ENCODE data around the gene TIAM2. TPM values are rescaled to one million over a fixed set of nuclear protein-coding genes. Genes with fewer than 3 reads are reported as not detected.

TIAM2 gene
- total and polyA plus RNA-seq, 2 experiments from 2014 or later: 14.2 to 24.4 TPM

DNA sequence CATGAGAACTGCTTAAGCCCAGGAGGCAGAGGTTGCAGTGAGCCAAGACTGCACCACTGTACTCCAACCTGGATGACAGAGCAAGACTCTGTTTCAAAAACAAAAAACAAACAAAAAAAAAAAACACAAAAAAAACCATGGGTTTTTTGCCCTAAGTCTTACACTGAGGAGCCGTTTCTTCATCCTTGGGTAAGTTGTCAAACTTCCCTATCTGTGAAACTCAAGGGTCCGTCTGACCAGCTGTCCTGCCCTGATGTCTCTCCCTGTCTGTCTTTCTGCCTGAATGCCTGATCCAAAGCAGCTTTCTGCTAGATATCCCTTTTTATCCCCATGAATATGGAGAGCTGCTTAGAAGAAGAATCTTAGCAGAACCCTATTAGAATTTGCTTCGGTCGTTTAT, 227.4 kb downstream of the TIAM2 start:
- no peak overlapping the region for H3K27ac Mint-ChIP-seq
- Histone ChIP-seq H2AFZ (no peak overlapping the region), H3K27me3 (ENCODE audit: insufficient read depth) (no peaks in the 10 kb centered on the region), H3K9me2 (ENCODE audit: insufficient read depth) (no peaks in the 10 kb centered on the region), H3K36me3 (ENCODE audit: insufficient read depth) (no peaks in the 10 kb centered on the region), H3K4me3 (no peak overlapping the region), H3F3A (replicated peaks; ENCODE audit: low read depth) (no peaks in the 10 kb centered on the region), H4K20me1 (replicated peaks; ENCODE audit: insufficient read depth) (no peaks in the 10 kb centered on the region), H3K79me2 (replicated peaks; ENCODE audit: insufficient read depth) (no peaks in the 10 kb centered on the region), H3K4me2 (no peak overlapping the region), H3K27ac (ENCODE audit: low read depth) (no peak overlapping the region), H3K4me1 (ENCODE audit: insufficient read depth) (peaks cover 5% of the 10 kb centered on the region; the same call in 1 of the 2 replicates)
- peaks cover 7% of the 10 kb centered on the region for H3K36me3 Mint-ChIP-seq (ENCODE audit: low read depth)
- H3K9me3 Mint-ChIP-seq: no peaks in the 10 kb centered on the region
- H3K27me3 Mint-ChIP-seq (ENCODE audit: insufficient read depth, low read depth, poor library complexity): peaks cover 5% of the 10 kb centered on the region
- TF ChIP-seq POLR2AphosphoS5 (IDR thresholded peaks at IDR 0.05; ENCODE audit: low read depth): no peak
- no peak for TF ChIP-seq EZH2 (IDR thresholded peaks at IDR 0.05; ENCODE audit: low read depth, unreplicated experiment)
- TF ChIP-seq CREB1 (CRISPR knock-in tag; IDR thresholded peaks at IDR 0.05; ENCODE audit: low read depth): no peak
- no peak for TF ChIP-seq JUNB (IDR thresholded peaks at IDR 0.05; ENCODE audit: unreplicated experiment)
- TF ChIP-seq, protein P1, sequence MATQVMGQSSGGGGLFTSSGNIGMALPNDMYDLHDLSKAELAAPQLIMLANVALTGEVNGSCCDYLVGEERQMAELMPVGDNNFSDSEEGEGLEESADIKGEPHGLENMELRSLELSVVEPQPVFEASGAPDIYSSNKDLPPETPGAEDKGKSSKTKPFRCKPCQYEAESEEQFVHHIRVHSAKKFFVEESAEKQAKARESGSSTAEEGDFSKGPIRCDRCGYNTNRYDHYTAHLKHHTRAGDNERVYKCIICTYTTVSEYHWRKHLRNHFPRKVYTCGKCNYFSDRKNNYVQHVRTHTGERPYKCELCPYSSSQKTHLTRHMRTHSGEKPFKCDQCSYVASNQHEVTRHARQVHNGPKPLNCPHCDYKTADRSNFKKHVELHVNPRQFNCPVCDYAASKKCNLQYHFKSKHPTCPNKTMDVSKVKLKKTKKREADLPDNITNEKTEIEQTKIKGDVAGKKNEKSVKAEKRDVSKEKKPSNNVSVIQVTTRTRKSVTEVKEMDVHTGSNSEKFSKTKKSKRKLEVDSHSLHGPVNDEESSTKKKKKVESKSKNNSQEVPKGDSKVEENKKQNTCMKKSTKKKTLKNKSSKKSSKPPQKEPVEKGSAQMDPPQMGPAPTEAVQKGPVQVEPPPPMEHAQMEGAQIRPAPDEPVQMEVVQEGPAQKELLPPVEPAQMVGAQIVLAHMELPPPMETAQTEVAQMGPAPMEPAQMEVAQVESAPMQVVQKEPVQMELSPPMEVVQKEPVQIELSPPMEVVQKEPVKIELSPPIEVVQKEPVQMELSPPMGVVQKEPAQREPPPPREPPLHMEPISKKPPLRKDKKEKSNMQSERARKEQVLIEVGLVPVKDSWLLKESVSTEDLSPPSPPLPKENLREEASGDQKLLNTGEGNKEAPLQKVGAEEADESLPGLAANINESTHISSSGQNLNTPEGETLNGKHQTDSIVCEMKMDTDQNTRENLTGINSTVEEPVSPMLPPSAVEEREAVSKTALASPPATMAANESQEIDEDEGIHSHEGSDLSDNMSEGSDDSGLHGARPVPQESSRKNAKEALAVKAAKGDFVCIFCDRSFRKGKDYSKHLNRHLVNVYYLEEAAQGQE (IDR thresholded peaks at IDR 0.05; ENCODE audit: unreplicated experiment): no peak
- no peak for TF ChIP-seq NANOG (IDR thresholded peaks at IDR 0.05; ENCODE audit: borderline replicate concordance)
- no peak for TF ChIP-seq EZH2phosphoT487 (IDR thresholded peaks at IDR 0.05; ENCODE audit: unreplicated experiment)
- no peak for TF ChIP-seq ZNF114 (CRISPR knock-in tag; IDR thresholded peaks at IDR 0.05)
- TF ChIP-seq, protein P2, sequence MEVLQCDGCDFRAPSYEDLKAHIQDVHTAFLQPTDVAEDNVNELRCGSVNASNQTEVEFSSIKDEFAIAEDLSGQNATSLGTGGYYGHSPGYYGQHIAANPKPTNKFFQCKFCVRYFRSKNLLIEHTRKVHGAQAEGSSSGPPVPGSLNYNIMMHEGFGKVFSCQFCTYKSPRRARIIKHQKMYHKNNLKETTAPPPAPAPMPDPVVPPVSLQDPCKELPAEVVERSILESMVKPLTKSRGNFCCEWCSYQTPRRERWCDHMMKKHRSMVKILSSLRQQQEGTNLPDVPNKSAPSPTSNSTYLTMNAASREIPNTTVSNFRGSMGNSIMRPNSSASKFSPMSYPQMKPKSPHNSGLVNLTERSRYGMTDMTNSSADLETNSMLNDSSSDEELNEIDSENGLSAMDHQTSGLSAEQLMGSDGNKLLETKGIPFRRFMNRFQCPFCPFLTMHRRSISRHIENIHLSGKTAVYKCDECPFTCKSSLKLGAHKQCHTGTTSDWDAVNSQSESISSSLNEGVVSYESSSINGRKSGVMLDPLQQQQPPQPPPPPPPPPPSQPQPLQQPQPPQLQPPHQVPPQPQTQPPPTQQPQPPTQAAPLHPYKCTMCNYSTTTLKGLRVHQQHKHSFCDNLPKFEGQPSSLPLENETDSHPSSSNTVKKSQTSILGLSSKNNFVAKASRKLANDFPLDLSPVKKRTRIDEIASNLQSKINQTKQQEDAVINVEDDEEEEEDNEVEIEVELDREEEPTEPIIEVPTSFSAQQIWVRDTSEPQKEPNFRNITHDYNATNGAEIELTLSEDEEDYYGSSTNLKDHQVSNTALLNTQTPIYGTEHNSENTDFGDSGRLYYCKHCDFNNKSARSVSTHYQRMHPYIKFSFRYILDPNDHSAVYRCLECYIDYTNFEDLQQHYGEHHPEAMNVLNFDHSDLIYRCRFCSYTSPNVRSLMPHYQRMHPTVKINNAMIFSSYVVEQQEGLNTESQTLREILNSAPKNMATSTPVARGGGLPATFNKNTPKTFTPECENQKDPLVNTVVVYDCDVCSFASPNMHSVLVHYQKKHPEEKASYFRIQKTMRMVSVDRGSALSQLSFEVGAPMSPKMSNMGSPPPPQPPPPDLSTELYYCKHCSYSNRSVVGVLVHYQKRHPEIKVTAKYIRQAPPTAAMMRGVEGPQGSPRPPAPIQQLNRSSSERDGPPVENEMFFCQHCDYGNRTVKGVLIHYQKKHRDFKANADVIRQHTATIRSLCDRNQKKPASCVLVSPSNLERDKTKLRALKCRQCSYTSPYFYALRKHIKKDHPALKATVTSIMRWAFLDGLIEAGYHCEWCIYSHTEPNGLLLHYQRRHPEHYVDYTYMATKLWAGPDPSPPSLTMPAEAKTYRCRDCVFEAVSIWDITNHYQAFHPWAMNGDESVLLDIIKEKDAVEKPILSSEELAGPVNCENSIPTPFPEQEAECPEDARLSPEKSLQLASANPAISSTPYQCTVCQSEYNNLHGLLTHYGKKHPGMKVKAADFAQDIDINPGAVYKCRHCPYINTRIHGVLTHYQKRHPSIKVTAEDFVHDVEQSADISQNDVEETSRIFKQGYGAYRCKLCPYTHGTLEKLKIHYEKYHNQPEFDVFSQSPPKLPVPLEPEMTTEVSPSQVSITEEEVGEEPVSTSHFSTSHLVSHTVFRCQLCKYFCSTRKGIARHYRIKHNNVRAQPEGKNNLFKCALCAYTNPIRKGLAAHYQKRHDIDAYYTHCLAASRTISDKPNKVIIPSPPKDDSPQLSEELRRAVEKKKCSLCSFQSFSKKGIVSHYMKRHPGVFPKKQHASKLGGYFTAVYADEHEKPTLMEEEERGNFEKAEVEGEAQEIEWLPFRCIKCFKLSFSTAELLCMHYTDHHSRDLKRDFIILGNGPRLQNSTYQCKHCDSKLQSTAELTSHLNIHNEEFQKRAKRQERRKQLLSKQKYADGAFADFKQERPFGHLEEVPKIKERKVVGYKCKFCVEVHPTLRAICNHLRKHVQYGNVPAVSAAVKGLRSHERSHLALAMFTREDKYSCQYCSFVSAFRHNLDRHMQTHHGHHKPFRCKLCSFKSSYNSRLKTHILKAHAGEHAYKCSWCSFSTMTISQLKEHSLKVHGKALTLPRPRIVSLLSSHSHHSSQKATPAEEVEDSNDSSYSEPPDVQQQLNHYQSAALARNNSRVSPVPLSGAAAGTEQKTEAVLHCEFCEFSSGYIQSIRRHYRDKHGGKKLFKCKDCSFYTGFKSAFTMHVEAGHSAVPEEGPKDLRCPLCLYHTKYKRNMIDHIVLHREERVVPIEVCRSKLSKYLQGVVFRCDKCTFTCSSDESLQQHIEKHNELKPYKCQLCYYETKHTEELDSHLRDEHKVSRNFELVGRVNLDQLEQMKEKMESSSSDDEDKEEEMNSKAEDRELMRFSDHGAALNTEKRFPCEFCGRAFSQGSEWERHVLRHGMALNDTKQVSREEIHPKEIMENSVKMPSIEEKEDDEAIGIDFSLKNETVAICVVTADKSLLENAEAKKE (CRISPR knock-in tag; IDR thresholded peaks at IDR 0.05): no peak
- no peak for TF ChIP-seq ZNF331 (CRISPR knock-in tag; IDR thresholded peaks at IDR 0.05; ENCODE audit: low read depth)
- no peak for TF ChIP-seq STAT1 (IDR thresholded peaks at IDR 0.05; ENCODE audit: unreplicated experiment)
- TF ChIP-seq, protein P3, sequence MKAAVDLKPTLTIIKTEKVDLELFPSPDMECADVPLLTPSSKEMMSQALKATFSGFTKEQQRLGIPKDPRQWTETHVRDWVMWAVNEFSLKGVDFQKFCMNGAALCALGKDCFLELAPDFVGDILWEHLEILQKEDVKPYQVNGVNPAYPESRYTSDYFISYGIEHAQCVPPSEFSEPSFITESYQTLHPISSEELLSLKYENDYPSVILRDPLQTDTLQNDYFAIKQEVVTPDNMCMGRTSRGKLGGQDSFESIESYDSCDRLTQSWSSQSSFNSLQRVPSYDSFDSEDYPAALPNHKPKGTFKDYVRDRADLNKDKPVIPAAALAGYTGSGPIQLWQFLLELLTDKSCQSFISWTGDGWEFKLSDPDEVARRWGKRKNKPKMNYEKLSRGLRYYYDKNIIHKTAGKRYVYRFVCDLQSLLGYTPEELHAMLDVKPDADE (IDR thresholded peaks at IDR 0.05): no peak
- TF ChIP-seq, protein P4, sequence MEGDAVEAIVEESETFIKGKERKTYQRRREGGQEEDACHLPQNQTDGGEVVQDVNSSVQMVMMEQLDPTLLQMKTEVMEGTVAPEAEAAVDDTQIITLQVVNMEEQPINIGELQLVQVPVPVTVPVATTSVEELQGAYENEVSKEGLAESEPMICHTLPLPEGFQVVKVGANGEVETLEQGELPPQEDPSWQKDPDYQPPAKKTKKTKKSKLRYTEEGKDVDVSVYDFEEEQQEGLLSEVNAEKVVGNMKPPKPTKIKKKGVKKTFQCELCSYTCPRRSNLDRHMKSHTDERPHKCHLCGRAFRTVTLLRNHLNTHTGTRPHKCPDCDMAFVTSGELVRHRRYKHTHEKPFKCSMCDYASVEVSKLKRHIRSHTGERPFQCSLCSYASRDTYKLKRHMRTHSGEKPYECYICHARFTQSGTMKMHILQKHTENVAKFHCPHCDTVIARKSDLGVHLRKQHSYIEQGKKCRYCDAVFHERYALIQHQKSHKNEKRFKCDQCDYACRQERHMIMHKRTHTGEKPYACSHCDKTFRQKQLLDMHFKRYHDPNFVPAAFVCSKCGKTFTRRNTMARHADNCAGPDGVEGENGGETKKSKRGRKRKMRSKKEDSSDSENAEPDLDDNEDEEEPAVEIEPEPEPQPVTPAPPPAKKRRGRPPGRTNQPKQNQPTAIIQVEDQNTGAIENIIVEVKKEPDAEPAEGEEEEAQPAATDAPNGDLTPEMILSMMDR (conservative IDR thresholded peaks at IDR 0.05; ENCODE audit: low read depth in 2 of 2): no peak
- H3K4me3 Mint-ChIP-seq: no peak overlapping the region
- ATAC-seq (no peak), DNase-seq (ENCODE audit: low spot score) (no peak)
- H3K4me1 Mint-ChIP-seq: peaks cover 26% of the 10 kb centered on the region
